Breast epithelium (tissue), 4 donors: ENCODE measurements around the gene ZNF789. TPM values are rescaled to one million over a fixed set of nuclear protein-coding genes. Genes with fewer than 3 reads are reported as not detected.

Experiments used
- DNase-seq, 2 donors: peaks; one replicate each; pipeline ENCODE4 v3.0.0-alpha.2; 2019; ENCODE audit warnings: low spot score in 2 of 2
- H3K27ac ChIP-seq, 2 donors: fragments of 200-600 bp; sonication (generic) in 1 of 2; one replicate each; pipeline ENCODE4 v1.5.1; 2016 to 2019; ENCODE audit warnings: mild to moderate bottlenecking in 1 of 2
- H3K27me3 ChIP-seq, 2 donors: fragments of 200-600 bp; sonication (generic) in 1 of 2; one replicate each; pipeline versions ENCODE4 v1.5.1 to v1.6.0; 2017 to 2019; ENCODE audit warnings: control low read depth in 1 of 2, mild to moderate bottlenecking in 1 of 2
- H3K36me3 ChIP-seq: fragments of 200-600 bp; one replicate; pipeline ENCODE4 v1.5.1; 2019
- H3K4me1 ChIP-seq, 2 donors: fragments of 200-600 bp; sonication (generic); one replicate each; pipeline ENCODE4 v1.5.1; 2016 to 2019; ENCODE audit warnings: control low read depth in 1 of 2
- H3K4me3 ChIP-seq, 3 donors: fragments of 200-600 bp; sonication (generic); 1 replicate in 2 of 3; 2 replicates in 1 of 3; pipeline ENCODE4 v1.5.1; 2016 to 2019; ENCODE audit warnings: mild to moderate bottlenecking in 3 of 3, moderate library complexity in 2 of 3
- H3K9me3 ChIP-seq, 2 donors: fragments of 200-600 bp; sonication (generic) in 1 of 2; one replicate each; pipeline ENCODE4 v1.5.1; 2016 to 2019; ENCODE audit warnings: control low read depth in 1 of 2
- POLR2A ChIP-seq: fragments of 450-650 bp; IDR thresholded peaks from one replicate; pipeline ENCODE4 v1.6.1; 2016; ENCODE audit warnings: antibody characterized with exemption, mild to moderate bottlenecking, moderate library complexity
- POLR2AphosphoS5 ChIP-seq, 3 donors: sonication (generic); formaldehyde crosslinking; IDR thresholded peaks; one replicate each; pipeline ENCODE4 v1.6.1; 2017; ENCODE audit warnings: antibody characterized with exemption in 3 of 3
- intact Hi-C: fragments of 100-400 bp; cut with DNase I; formaldehyde crosslinking; loops from one replicate; pipeline ENCODE4 v1.15.1; 2023; ENCODE audit warnings: low total_unique reads
- total RNA-seq, 3 donors: library from RNA; depleted of rRNA; stranded (reverse); fragments of >200 nt; gene quantifications; one replicate each; pipeline ENCODE4 v1.1.0, GENCODE V29; 2016
- TF ChIP-seq, protein P1 (sequence below), 3 donors: fragments of 450-650 bp; IDR thresholded peaks; one replicate each; pipeline ENCODE4 v1.5.1; 2016 to 2017; ENCODE audit warnings: antibody characterized with exemption in 3 of 3, mild to moderate bottlenecking in 3 of 3, moderate library complexity in 3 of 3

The ZNF789 gene
- total RNA-seq, 3 donors from 2014 or later, result 4.6 to 12.3 (median 8.5) TPM

DNA sequence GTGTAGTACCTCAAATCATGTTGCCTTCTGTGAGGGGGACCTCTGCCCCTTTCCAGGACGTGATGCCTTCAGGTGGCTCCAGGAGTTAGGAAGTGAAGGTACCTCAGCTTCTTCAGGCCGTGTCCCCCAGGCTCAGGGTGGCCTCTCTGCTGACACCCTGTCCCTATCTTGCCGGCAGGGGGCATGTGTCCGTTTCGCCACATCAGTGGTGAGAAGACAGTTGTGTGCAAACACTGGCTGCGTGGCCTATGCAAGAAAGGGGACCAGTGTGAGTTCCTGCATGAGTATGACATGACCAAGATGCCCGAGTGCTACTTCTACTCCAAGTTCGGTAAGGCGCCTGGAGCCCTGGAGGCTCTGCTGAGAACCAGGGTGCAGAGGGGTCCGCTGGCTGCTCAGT is 24.7 kb upstream of the ZNF789 start:
- TF ChIP-seq, protein P1, sequence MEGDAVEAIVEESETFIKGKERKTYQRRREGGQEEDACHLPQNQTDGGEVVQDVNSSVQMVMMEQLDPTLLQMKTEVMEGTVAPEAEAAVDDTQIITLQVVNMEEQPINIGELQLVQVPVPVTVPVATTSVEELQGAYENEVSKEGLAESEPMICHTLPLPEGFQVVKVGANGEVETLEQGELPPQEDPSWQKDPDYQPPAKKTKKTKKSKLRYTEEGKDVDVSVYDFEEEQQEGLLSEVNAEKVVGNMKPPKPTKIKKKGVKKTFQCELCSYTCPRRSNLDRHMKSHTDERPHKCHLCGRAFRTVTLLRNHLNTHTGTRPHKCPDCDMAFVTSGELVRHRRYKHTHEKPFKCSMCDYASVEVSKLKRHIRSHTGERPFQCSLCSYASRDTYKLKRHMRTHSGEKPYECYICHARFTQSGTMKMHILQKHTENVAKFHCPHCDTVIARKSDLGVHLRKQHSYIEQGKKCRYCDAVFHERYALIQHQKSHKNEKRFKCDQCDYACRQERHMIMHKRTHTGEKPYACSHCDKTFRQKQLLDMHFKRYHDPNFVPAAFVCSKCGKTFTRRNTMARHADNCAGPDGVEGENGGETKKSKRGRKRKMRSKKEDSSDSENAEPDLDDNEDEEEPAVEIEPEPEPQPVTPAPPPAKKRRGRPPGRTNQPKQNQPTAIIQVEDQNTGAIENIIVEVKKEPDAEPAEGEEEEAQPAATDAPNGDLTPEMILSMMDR (IDR thresholded peaks at IDR 0.05), result no peak
- TF ChIP-seq POLR2A, result no peak
- no peak overlapping the region for H3K27ac ChIP-seq
- DNase-seq, result no peak
- H3K9me3 ChIP-seq, result no peaks in the 10 kb centered on the region
- H3K27me3 ChIP-seq, result no peaks in the 10 kb centered on the region
- H3K36me3 ChIP-seq, result no peaks in the 10 kb centered on the region
- no peak overlapping the region for H3K4me3 ChIP-seq
- no peaks in the 10 kb centered on the region for H3K4me1 ChIP-seq
- intact Hi-C loops, result no loop called here

DNA sequence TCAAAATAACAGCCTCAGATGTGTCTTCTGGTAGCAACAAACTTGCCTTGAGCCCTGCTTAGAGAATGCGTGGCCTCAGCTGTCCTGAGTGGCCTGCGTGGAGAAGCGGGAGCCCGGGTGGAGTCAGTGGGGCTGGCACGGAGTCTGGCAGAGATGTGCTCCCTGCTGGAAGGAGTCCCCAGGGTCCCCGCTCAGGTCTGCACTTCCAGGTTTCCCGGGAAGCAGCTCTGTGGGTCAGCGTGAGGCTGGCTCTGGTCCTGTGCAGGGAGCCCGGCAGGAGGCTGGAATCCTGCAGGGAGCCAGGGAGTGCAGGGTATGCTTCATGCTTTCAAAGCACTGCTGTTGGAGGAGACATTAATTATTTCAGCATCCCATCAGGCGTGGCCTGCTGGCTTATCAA is 23.8 kb upstream of the ZNF789 start:
- no peak overlapping the region for H3K4me3 ChIP-seq
- TF ChIP-seq POLR2AphosphoS5 (IDR thresholded peaks at IDR 0.05) (no peak), POLR2A (no peak)
- TF ChIP-seq, protein P1 (IDR thresholded peaks at IDR 0.05), result no peak
- intact Hi-C loops, result no loop called here
- H3K36me3 ChIP-seq, result no peaks in the 10 kb centered on the region
- no peaks in the 10 kb centered on the region for H3K4me1 ChIP-seq
- H3K27ac ChIP-seq, result no peak overlapping the region
- H3K27me3 ChIP-seq, result no peaks in the 10 kb centered on the region
- DNase-seq, result no peak
- H3K9me3 ChIP-seq, result no peaks in the 10 kb centered on the region

DNA sequence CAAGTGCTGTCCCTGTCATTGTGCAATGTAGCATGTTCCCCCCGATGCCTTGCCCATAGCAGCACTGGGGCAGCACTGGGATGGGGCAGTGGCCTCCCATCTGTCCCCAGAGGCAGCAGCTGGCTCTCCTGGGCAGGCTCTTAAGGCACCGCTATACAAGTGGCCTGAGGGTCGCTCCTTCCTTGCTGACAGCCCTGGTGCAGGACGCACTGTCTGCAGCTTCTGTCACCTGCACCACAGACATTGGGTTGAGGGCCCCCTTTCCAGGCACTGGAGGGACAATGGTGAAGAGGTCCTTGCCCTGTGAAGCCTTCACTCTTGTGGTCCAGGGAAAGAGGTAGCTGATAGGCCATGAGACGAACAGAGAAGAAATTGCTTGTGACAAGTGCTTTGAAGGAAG is 23.4 kb upstream of the ZNF789 start:
- no peak for DNase-seq
- Histone ChIP-seq H3K4me1 (no peaks in the 10 kb centered on the region), H3K9me3 (no peaks in the 10 kb centered on the region), H3K27ac (no peak overlapping the region), H3K27me3 (no peaks in the 10 kb centered on the region), H3K4me3 (no peak overlapping the region), H3K36me3 (no peaks in the 10 kb centered on the region)
- intact Hi-C loops, result no loop called here
- TF ChIP-seq POLR2A (no peak), POLR2AphosphoS5 (IDR thresholded peaks at IDR 0.05) (no peak)
- TF ChIP-seq, protein P1 (IDR thresholded peaks at IDR 0.05), result no peak

DNA sequence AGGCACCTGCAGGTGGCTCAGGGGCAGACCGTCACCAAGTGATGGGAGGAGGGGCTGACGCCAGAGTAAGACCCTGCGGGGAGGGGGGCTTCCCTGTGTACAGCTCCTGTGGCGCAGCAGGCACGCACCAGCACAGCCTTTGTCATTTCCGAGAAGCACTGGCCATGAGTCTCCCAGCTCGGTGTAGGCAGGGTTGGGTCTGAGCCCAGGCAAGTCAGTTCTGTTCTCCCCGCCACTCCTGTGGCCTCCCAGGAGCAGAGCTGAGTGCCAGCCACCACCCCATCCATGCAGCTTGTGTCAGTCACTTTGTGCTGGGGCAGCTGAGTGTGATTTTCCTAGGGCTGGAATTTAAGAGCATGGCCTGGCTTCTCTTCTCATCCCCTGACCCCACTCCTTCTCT is 20.8 kb upstream of the ZNF789 start:
- Histone ChIP-seq H3K4me3 (no peak overlapping the region), H3K27ac (no peak overlapping the region), H3K36me3 (no peaks in the 10 kb centered on the region), H3K9me3 (no peaks in the 10 kb centered on the region), H3K27me3 (no peaks in the 10 kb centered on the region), H3K4me1 (no peaks in the 10 kb centered on the region)
- TF ChIP-seq, protein P1 (IDR thresholded peaks at IDR 0.05), result no peak
- TF ChIP-seq POLR2A (no peak), POLR2AphosphoS5 (IDR thresholded peaks at IDR 0.05) (no peak)
- intact Hi-C loops, result no loop called here
- DNase-seq, result no peak

DNA sequence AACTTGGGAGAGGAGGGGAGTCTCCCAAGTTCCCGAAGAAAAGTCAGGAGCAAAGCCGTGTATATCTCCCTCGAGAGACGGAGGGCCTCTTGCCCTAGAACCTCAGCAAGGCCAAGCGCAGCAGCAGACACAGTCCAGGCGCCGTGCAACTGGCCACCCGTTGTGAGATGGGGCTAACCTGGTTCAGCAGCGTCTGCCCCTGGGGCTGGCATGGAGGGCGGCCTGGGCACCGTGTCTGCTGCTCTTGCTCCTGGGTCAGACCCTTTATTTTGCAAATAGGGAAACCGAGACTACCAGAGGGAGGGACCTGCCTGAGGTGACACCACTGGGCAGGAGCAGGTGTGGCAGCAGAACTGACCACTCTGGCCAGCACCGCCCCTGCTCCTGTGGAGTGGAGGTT is 20.1 kb upstream of the ZNF789 start:
- intact Hi-C loops, result no loop called here
- H3K27ac ChIP-seq, result no peak overlapping the region
- H3K4me3 ChIP-seq, result no peak overlapping the region
- H3K36me3 ChIP-seq, result no peaks in the 10 kb centered on the region
- H3K27me3 ChIP-seq, result no peaks in the 10 kb centered on the region
- no peaks in the 10 kb centered on the region for H3K4me1 ChIP-seq
- no peak for TF ChIP-seq POLR2A
- no peak for TF ChIP-seq POLR2AphosphoS5 (IDR thresholded peaks at IDR 0.05)
- TF ChIP-seq, protein P1 (IDR thresholded peaks at IDR 0.05), result no peak
- H3K9me3 ChIP-seq, result no peaks in the 10 kb centered on the region
- no peak for DNase-seq
